GM19452 (cell line): Measurements from ENCODE around the gene DET1.
"Not testable (repeated sequence)": the region's sequence is repeated elsewhere in the genome, so short reads cannot be mapped to it uniquely, and the experiment has no call there.

ENCODE experiments used
- ATAC-seq: cut with Tn5 transposase; IDR thresholded peaks from one replicate; pipeline ENCODE4 v1.9.1; 2021; ENCODE audit not compliant: unreplicated experiment

Gene DET1

DNA sequence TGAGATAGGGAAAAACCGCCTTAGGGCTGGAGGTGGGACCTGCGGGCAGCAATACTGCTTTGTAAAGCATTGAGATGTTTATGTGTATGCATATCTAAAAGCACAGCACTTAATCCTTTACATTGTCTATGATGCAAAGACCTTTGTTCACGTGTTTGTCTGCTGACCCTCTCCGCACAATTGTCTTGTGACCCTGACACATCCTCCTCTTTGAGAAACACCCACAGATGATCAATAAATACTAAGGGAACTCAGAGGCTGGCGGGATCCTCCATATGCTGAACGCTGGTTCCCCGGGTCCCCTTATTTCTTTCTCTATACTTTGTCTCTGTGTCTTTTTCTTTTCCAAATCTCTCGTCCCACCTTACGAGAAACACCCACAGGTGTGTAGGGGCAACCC is 5.4 kb downstream of the DET1 start:
- ATAC-seq = not testable (repeated sequence)

DNA sequence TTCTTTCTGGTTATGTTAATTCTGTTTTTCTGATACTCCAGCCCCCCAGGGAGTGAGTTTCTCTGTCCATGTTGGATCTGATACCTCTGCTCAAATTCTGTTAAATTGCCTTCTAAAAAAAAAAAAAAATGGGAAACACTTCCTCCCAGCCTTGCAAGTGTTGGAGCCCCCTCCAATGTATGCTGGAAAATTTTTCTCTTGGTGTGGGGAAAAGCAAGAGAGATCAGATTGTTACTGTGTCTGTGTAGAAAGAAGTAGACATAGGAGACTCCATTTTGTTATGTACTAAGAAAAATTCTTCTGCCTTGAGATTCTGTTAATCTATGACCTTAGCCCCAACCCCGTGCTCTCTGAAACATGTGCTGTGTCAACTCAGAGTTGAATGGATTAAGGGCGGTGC is 6.1 kb downstream of the DET1 start:
- ATAC-seq = not testable (repeated sequence)

DNA sequence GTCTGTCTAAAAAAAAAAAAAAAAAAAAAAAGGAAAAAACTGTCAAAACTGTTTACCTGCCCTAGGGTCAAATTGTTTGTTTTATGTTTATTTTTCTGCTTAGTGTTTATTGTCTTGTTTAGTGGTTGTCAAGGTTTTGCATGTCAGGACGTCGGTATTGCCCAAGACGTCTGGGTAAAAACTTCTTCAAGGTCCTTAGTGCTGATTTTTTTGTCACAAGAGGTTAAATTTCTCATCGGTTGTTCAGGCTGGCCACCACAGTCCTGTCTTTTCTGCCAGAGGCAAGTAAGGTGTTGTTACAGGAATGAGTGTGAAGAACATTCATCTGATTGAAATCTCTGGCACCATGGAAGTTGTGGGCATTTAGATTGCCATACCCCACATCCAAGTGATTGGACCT is 7.0 kb downstream of the DET1 start:
- no peak for ATAC-seq

DNA sequence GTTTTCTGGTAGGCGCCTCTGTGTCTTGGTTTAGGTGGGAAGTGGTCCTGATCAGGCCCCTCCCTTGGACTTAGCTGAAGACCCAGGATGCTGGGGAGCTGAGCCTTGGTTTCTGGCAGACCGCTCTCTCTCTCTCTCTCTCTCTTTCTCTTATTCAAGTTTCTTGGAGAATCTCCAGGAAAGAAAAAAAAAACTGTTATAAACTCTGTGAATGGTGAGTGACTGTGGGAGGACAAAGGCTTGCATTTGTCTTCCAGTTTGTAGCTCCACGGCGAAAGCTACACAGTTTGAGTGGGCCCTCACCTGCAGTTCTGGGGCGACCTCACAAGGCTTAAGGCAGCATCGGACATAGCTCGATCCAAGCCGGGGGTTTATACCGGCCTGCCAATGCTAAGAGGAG is 7.5 kb downstream of the DET1 start:
- no peak for ATAC-seq

DNA sequence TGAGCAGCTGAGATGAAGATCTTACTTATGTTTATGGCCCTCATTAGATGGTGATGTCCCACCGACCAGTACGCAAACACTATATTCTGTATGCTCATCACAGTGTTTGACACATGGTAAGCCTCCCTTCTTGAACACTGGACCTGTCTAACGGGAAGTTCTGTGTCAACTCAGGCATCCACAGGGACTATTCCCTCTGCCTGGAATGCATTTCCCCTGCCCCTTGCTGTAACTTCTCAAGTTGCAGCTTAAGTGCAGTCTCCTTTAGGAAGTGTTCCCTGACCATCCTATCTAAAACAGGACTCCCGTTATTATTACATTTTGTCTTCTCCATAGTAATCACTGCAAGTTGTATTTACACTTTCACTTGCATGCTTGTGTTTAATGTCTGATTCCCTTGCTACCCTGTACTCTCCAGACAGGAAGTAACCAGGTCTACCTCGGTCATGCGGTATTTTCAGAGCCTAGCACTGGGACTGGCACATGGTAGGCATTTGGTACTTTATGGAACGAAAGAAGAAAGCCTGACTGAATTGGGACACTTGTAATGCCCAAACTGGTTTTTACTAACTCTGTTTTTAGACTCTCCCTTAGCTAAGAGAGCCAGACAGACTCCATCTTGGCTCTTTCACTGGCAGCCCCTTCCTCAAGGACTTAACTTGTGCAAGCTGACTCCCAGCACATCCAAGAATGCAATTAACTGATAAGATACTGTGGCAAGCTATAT is 8.7 kb downstream of the DET1 start:
- no peak for ATAC-seq

DNA sequence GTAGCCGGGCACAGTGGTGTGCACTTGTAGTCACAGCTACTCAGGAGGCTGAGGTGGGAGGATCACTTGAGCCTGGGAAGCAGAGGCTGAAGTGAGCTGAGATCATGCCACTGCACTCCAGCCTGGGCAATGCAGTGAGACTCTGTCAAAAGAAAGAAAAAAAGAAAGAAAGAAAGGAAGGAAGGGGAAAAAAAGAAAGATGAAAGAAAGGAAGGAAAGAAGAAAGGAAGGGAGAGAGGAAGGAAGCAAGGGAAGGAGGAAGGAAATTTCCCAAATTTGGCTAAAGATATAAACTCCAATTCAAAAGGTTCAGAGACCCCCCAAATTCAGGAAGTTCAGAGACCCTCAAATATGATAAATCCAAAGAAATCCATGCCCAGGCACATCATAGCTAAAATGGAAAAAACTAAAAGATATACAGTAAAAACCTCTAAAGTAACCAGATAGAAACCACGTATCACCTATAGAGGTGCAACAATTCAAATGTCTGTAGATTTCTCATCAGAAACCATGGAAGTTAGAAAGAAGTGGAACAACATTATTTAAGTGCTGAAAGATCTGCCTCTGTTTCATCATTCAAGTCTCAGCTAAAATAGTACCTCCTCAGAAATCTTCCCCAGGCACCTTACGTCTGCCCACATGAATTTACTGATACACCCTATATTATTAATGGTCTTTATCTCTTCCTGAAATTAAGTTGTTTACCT is 10.7 kb downstream of the DET1 start:
- ATAC-seq = no peak

DNA sequence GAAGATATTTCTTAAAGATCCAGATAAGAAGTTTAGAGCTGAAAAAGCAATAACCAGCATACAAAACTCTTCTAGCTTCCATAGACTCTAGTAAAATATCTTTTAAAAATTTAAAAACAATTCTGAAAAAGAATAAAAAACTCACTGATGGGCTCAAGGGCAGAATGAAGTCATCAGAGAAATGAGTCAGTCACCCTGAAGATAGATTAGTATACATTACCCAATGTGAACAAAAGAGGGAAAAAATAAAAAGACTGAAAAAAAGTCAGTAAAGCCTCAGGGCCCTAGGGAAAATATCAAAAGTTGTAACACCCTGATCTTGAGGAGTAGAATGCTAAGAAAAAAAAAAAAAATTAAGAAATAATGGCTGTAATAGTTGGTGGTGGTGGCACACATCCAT is 11.4 kb downstream of the DET1 start:
- no peak for ATAC-seq

DNA sequence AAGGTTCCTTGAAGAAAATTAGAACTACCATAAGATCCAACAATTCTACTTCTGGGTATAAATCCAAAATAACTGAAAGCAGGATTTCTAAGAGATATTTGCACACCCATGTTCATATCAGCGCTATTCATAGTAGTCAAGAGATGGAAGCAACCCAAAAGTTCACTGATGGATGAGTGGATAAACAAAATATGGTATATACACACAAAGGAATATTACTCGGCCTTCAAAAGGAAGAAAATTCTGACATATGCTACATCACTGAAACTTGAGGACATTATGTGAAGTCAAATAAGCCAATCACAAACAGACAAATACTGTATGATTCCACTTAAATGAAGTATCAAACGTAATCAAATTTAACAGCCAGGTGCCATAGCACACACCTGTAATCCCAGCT is 13.1 kb downstream of the DET1 start:
- ATAC-seq = no peak

DNA sequence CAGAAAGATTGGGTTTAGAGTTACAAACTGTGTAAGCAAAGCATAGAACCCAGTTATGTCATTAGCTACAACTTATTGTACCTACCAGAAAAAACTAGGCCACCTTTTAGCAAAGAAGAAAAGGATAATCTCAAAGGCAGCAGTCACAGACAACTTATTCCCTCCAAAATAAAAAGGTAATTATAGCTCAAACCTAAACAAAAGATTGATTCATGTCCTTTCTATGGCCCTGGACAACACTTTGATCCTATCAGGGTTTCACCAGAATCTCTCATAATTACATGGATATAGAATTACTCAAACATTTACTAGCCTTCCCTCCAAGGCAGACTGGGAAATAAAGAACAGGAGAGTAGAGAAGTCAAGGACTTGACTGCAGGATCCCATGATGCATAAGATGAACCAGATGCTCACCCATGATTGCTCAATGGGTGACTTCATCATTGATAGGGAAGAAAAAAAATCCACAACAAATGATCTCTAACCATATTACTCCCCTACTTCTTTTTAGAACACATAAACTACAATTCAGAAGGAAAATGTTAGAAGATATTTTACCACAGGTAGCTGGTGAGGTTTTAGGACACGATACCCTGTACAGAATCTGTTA is 17.4 kb downstream of the DET1 start:
- no peak for ATAC-seq

DNA sequence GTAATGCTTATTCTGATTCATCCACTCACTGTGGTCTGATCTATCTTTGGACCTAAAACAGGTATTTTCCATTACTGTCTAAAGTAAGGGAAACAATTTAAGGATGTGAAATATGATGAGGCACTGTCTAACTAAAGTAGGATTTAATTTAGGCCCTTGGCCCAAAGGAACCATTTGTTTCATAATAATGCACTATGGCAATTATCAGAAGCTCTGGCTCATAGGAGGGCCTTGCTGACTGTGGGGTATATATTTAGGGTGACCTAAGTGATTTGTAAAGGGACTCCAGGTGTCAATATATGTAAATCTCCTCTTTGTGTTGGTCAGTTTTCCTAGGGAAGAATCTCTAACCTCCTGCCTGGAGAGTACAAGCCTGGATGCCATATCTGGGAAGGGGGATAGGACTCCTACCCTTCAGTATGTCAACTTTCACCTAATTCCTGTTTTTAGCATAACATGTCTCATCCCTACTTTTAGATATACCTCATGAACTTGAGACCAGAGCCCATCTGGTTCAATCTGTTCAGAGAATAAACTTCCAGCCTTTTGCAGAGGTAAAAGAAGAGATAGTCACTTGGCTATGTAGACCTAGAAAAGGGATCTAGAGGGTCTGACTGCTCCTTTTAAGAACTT is 20.1 kb downstream of the DET1 start:
- ATAC-seq = no peak

DNA sequence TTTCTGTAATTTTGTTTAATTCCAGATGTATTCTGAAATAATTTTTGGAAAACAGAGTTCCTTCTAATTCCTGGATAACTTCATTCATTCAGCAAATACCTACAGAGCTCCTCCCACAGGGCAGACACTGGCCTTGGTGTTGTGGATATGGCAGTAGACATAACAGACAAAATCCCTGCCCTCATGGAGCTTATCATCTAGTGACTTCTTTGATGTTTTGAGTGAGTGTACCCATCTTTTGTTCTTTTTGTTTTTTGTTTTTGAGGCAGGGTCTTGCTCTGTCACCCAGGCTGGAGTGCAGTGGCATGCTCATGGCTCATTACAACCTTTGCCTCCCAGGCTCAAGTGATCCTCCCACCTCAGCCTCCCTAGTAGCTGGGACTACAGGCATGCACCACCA is 21.1 kb downstream of the DET1 start:
- no peak for ATAC-seq

DNA sequence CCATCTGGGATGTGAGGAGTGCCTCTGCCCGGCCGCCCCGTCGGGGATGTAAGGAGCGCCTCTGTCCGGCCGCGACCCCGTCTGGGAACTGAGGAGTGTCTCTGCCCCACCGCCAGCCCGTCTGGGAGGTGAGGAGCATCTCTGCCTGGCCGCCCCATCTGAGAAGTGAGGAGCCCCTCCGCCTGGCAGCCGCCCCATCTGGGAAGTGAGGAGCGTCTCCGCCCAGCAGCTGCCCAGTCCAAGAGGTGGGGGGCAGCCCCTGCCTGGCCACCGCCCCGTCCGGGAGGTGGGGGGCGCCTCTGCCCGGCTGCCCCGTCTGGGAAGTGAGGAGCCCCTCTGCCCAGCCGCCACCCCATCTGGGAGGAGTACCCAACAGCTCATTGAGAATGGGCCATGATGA is 22.4 kb downstream of the DET1 start:
- not testable (repeated sequence) for ATAC-seq

DNA sequence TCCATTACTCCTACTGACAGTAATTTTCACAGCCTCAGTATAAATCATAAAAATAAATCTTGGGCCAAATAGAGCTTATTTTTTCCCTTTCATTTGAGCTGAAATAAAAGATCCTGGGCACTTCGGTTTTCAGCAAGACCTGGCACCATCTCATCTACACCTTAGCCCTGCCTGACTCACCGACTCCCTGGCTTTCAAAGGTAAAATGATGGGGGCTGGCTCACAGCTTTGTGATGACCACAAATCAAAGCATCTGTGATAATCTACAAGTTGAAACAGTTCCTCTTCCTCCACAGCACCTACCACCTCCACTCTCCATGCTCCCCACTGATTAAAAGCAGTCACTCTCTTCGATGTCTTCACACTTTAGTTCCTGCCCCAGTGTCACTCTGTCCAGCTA is 27.6 kb downstream of the DET1 start:
- ATAC-seq = no peak

DNA sequence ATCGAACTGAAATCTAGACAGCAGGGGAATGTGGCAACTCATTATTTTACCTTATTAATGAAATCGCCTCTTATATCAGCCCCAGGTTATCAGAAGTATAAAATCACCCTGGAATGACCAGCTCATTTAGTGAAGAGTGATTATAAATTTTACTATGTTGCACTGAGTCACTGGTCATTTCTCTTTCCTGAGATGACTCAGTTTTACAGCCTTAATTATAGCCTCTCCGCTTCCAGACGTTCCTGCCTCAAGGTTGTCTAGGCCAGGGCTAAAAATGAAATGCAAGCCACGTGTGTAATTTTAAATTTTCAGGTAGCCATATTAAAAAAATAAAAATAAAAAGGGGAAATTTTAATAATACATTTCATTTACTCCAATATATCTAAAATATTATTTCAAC is 33.3 kb downstream of the DET1 start:
- ATAC-seq = no peak

DNA sequence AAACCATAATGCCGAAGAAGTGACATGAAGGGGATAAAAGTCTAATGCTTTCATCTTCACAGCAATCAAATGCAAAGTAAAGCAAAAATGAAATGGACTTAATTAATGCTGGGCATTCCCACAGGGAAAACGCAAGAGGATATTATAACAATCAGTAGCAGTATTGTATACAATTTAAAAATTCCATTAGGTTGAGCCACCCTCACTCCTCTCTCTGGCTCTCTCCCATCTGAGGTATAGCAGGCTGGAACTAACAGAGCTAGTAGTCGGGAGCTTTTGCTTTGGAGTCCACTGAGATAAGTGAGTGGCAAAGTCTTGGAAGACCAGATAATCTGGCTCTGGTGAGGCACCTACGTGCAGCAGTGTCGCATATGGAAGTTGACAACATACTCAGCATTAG is 33.9 kb downstream of the DET1 start:
- no peak for ATAC-seq

DNA sequence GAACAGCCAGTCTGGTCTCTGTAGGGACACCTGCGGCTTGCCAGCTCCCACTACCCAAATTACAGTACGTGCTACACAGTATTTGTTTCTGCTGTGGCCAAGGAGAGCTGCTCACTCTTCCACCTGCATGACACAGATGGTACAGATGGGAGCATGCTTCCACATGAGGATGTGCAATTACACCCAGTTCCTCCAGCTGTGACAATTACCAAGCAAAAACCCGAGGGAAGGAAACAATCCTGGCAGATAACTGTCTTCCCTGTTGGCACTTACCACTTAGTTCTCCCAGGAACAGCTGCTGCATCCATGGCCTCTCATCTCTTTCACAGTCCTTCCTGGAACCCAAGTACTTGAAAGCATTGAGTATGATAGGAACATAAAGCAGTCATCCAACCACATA is 34.4 kb downstream of the DET1 start:
- ATAC-seq = no peak

DNA sequence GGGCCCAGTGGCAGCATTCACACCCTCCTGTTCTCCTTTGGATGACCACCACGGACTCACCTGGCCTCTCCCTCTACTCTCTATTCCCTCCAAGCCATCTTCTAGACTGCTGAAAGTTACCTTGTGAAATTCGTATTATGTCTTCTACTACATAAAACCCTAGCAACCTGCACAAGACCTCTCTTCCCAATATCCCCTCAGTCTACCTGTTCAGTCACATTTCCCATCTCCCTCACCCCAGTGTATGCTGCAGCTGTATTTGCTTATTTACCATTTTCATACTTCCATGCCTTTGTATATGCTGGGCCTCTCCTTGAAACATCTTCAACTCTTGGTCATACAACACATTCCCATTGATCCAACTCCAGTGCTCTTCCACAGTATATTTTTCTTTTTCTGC is 35.3 kb downstream of the DET1 start:
- no peak for ATAC-seq

DNA sequence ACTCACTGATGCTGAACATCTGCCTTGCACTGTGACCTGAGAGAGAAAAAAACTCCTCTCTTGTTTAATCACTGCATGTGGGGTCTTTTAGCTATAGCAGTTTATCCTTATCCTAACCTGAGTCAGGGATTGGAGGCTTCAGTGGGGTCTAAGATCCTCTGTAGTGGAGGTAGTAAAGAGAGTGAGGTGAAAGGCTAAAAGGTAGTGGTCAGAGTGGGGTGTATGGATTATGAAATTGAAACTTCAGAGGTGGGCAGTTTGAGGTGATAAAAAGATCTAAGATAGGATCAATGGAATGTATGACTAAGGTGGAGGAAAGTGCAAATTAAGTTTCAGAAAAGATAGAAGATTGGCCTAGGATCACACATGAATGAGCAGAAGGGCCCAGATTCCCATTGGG is 36.5 kb downstream of the DET1 start:
- no peak for ATAC-seq

DNA sequence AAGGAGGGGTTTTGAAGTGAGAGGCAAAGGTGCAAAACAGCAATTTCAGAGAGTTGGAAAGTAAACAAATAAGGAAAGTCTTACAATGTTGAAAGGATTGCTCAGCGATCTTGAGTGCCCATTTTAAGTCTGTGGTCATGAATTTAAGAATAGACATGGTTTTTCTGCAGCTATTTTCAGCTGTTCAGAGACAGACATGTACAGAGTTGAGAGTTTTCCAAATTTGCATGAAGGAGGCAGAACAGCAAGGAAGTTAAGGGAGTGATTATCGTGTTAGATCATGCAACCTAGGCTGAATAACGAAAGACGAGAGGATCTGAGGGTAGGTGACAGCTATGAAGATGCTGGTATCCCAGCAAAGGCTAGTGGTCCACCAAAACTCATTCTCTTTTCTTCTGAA is 37.2 kb downstream of the DET1 start:
- no peak for ATAC-seq

DNA sequence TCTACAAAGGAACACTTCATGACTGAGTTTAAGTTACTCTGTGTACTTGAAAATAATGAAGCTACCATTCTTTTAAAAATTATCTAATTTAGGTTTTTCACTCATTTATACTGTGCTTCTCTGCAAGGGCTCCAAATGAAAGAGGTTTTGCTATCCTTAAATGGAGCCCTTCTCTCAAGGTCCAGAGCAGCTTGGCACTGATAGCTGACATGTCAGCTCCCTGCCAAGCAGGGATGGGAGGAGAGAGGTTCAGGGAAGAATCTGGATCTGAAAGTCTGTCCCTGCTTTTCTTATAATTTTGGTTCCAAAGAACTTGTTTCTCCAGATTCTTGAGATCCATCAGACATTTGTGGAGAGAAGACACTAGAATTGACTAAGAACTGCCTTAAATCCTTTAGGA is 39.9 kb downstream of the DET1 start:
- ATAC-seq = no peak

DNA sequence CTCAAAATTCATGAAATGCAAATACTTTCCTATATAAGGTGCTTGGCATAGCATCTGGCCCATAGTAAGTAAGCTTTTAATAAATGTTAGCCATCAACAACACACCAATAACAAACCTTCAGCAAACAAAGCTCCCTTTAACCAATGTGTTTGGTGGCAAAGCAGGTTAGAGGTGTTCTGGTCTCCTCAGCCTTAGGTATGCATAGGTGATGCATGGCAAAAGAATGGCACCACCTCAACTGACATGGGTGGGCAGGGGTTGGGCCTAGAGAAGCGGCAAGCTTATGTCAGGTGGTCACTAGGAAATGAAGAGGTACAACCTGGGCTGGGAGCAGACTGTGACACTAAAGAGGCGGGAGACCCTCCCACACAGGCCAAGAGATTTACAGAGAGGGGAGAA is 40.8 kb downstream of the DET1 start:
- ATAC-seq = no peak

DNA sequence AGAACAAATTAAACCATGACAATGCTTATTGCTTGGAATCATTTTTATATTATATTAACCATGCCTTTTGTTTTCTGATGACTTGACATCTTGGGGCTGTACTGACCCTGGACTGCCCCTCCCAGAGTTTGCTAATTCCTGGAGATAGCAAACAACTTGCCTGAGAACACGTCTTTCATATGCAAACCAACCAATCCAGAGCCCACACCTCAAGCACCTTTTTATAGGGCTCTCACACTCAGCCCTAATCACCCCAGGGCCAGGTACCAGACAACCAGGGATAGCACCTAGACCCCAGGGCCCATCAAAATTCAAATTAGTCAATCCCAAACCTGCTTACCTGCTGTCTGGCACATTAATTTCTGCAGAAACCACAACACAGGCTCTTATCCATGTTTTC is 42.0 kb downstream of the DET1 start:
- ATAC-seq = no peak
